ENCODE data around the gene PCSK6.

- no peak for TF ChIP-seq EZH2phosphoT487 (IDR thresholded peaks at IDR 0.05; ENCODE audit: borderline replicate concordance, low read depth, low read length)
- TF ChIP-seq, protein P1, sequence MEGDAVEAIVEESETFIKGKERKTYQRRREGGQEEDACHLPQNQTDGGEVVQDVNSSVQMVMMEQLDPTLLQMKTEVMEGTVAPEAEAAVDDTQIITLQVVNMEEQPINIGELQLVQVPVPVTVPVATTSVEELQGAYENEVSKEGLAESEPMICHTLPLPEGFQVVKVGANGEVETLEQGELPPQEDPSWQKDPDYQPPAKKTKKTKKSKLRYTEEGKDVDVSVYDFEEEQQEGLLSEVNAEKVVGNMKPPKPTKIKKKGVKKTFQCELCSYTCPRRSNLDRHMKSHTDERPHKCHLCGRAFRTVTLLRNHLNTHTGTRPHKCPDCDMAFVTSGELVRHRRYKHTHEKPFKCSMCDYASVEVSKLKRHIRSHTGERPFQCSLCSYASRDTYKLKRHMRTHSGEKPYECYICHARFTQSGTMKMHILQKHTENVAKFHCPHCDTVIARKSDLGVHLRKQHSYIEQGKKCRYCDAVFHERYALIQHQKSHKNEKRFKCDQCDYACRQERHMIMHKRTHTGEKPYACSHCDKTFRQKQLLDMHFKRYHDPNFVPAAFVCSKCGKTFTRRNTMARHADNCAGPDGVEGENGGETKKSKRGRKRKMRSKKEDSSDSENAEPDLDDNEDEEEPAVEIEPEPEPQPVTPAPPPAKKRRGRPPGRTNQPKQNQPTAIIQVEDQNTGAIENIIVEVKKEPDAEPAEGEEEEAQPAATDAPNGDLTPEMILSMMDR (conservative IDR thresholded peaks at IDR 0.05; ENCODE audit: low read length) = no peak
These were observed 22.2 kb upstream of the PCSK6 start for GRCh38 chr15:101511717-101512116.
